Prostate gland (tissue), 2 donors: Measurements from ENCODE around the gene SVEP1.
"Not testable (repeated sequence)": the region's sequence is repeated elsewhere in the genome, so short reads cannot be mapped to it uniquely, and the experiment has no call there.

Experiments used
- POLR2A ChIP-seq: fragments of 450-650 bp; IDR thresholded peaks from one replicate; pipeline ENCODE4 v1.6.1; 2016; ENCODE audit warnings: antibody characterized with exemption, mild to moderate bottlenecking
- POLR2AphosphoS5 ChIP-seq: sonication (generic); formaldehyde crosslinking; IDR thresholded peaks from one replicate; pipeline ENCODE4 v1.6.1; 2017; ENCODE audit warnings: antibody characterized with exemption
- TF ChIP-seq, protein P1 (sequence below), 4 experiments: fragments of 200-600 bp in 2 of 4; fragments of 450-650 bp in 2 of 4; sonication (generic) in 2 of 4; IDR thresholded peaks; 1 replicate in 3 of 4; 2 replicates in 1 of 4; pipeline ENCODE4 v1.5.1; 2016 to 2019; ENCODE audit warnings: antibody characterized with exemption in 4 of 4, mild to moderate bottlenecking in 2 of 4, moderate library complexity in 2 of 4

DNA sequence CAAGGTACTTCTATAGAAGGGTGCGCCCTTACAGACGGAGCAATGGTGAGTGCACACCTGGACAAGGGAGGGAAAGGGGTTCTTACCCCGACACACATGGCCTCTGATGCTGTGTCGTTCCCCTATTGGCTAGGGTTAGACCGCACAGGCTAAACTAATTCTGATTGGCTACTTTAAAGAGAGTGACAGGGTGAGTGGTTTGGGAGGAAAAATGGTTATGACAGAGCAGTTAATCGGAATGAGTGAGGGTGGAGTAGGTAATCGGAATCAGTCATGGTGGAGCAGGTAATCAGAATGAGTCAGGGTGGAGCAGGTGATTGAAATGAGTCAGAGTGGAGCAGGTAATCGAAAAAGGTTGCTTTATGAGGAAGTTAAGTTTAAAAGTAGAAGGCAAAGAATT lies 35.0 kb upstream of the SVEP1 start:
- not testable (repeated sequence) for TF ChIP-seq POLR2A, POLR2AphosphoS5
- TF ChIP-seq, protein P1, sequence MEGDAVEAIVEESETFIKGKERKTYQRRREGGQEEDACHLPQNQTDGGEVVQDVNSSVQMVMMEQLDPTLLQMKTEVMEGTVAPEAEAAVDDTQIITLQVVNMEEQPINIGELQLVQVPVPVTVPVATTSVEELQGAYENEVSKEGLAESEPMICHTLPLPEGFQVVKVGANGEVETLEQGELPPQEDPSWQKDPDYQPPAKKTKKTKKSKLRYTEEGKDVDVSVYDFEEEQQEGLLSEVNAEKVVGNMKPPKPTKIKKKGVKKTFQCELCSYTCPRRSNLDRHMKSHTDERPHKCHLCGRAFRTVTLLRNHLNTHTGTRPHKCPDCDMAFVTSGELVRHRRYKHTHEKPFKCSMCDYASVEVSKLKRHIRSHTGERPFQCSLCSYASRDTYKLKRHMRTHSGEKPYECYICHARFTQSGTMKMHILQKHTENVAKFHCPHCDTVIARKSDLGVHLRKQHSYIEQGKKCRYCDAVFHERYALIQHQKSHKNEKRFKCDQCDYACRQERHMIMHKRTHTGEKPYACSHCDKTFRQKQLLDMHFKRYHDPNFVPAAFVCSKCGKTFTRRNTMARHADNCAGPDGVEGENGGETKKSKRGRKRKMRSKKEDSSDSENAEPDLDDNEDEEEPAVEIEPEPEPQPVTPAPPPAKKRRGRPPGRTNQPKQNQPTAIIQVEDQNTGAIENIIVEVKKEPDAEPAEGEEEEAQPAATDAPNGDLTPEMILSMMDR (IDR thresholded peaks at IDR 0.05), result not testable (repeated sequence)
